Right ventricle myocardium superior (tissue), 1 donor: ENCODE results near the gene ZNF177. TPM values are rescaled to one million over a fixed set of nuclear protein-coding genes. Genes with fewer than 3 reads are reported as not detected.
A peak's percentile ranks its signal among the peaks of the same experiment; 100 is the strongest.
"Not testable (repeated sequence)": the region's sequence is repeated elsewhere in the genome, so short reads cannot be mapped to it uniquely, and the experiment has no call there.

ENCODE experiments used
- ATAC-seq: fragments of 200-7000 bp; cut with Tn5 transposase; one replicate; pipeline ENCODE4 v1.9.1; 2020; ENCODE audit warnings: mild to moderate bottlenecking; ENCODE audit not compliant: poor library complexity
- DNase-seq: peaks from one replicate; pipeline ENCODE4 v3.0.0-alpha.2; 2020
- intact Hi-C: fragments of 100-400 bp; cut with DNase I; formaldehyde crosslinking; loops from one replicate; pipeline ENCODE4 v1.11.2; 2022
- long read RNA-seq: library from polyadenylated mRNA; unstranded; transcript quantifications from one replicate; pipeline ENCODE4 v2.0.0, GENCODE V29; 2021
- total RNA-seq: library from RNA; stranded (reverse); fragmentation: NEBNext Ultra II Directional; extraction: Animal tissue kit (Norgen Biotek cat#: 25700); gene quantifications from one replicate; pipeline ENCODE4 v1.2.1, GENCODE V29; 2021
- donor health status: DM: no; HTN: yes; CAD: no; lungs with severe emphysema.

The ZNF177 gene
- total RNA-seq = 2.4 TPM
- long read RNA-seq = 0 reads

GRCh38 chr19:9362905-9363304, at the start of gene ZNF177:
Gene ZNF177 (plus strand): TSS chr19:9363013. CDS start chr19:9378312, 15,299 bp downstream.
- peak; percentile 20 for ATAC-seq
- no peak for DNase-seq
- intact Hi-C loops = no loop called here

GRCh38 chr19:9313756-9314155, 49.1 kb upstream of the ZNF177 start:
- intact Hi-C loops = loop anchor here (10.0 kb wide), 1 partner anchor 481 kb away; no protein-coding TSS in a partner anchor
- ATAC-seq (no peak), DNase-seq (no peak)

GRCh38 chr19:9321338-9321737, 41.5 kb upstream of the ZNF177 start:
- no peak for DNase-seq
- ATAC-seq = no peak
- intact Hi-C loops = no loop called here

DNA sequence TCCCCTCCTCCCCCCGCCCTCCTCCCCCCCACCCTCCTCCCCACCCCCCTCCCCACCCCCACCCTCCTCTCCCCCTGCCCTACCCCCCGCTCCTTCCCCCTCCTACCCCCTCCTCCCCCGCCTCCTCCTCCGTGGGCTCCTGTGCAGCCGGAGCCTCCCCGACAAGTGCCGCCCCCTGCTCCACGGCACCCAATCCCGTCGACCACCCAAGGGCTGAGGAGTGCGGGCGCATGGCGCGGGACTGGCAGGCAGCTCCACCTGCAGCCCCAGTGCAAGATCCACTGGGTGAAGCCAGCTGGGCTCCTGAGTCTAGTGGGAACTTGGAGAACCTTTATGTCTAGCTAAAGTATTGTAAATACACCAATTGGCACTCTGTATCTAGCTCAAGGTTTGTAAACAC, 41.1 kb upstream of the ZNF177 start:
- DNase-seq, intact Hi-C loops: not testable (repeated sequence)

DNA sequence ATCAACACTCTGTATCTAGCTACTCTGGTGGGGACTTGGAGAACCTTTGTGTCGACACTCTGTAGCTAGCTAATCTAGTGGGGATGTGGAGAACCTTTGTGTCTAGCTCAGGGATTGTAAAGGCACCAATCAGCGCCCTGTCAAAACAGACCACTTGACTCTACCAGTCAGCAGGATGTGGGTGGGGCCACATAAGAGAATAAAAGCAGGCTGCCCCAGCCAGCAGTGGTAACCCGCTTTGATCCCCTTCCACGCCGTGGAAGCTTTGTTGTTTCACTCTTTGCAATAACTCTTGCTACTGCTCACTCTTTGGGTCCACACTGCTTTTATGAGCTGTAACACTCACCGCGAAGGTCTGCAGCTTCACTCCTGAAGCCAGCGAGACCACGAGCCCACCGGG, 40.6 kb upstream of the ZNF177 start:
- intact Hi-C loops, ATAC-seq: not testable (repeated sequence)

More for the DNA sequence above, 41.1 kb upstream of the ZNF177 start:
- ATAC-seq = not testable (repeated sequence)

GRCh38 chr19:9323557-9323918, 39.3 kb upstream of the ZNF177 start:
- intact Hi-C loops = no loop called here
- ATAC-seq (peak; percentile 88), DNase-seq (peak; percentile 76)

More for the DNA sequence above, 40.6 kb upstream of the ZNF177 start:
- not testable (repeated sequence) for DNase-seq

- ATAC-seq (peak; percentile 99), DNase-seq (peak; percentile 96)
- intact Hi-C loops = no loop called here
Observed at GRCh38 chr19:9323919-9324583, 38.8 kb upstream of the ZNF177 start, which contains the start of gene ZNF559. Gene ZNF559 (plus strand): TSS chr19:9324179. CDS start chr19:9338550, 14,371 bp downstream.

DNA sequence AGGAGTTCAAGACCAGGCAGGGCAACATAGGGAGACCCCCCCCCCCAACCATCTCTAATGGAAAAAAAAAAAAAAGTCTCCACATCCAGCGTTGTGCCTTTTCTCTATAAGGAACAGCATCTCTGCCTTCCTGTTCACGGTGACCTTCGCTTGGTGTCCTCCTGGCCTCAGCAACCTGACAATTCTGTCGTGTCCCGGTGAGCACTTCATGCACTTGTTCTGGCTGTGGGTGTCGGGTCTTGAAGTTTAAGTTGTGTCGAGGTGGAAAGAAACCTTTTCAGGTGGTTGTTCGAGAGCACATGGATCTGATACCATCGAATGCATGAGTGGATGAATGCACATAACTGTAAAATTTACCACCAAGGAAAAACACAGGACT, 38.2 kb upstream of the ZNF177 start:
- DNase-seq (no peak), ATAC-seq (no peak)
- intact Hi-C loops = no loop called here

GRCh38 chr19:9329999-9330398, 32.8 kb upstream of the ZNF177 start:
- intact Hi-C loops = no loop called here
- DNase-seq (no peak), ATAC-seq (no peak)

DNA sequence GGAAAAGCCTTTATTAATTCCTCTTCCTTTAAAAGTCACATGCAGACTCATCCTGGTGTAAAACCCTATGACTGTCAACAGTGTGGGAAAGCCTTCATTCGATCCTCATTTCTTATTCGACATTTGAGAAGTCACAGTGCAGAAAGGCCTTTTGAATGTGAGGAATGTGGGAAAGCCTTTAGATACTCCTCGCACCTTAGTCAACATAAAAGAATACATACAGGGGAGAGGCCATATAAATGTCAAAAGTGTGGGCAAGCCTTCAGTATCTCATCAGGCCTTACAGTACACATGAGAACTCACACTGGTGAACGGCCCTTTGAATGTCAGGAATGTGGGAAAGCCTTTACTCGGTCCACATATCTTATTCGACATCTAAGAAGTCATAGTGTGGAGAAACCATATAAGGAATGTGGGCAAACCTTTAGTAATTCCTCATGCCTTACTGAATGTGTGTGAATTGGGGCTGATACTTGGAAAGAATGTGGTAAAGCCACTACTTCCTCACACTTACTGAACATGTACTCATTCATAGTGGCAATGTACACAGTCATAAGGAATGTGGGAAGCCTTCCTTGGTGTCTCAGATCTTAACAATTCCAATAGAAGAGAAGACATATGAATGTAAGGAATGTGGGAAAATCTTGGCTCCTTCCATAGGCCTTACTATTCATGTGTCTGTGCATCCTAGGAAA, 20.1 kb upstream of the ZNF177 start:
- ATAC-seq = no peak
- no peak for DNase-seq
- intact Hi-C loops = no loop called here

DNA sequence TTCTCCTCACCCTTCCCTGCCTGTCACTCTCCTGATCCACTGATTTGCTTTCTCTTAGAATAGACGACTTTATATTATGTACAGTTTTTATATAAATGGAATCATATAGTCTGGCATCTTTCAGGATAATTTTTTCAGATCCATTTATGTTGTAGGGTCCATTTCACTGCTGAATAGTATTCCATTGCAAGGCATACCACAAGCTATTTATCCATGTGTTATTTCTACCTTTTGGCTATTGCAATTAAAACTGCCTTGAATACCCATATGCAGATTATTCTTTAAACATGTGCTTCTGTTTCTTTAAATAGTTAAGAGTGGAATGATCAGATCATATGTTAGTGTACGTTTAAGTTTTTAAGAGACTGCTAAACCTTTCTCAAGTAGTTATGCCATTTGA, 17.8 kb upstream of the ZNF177 start:
- no peak for ATAC-seq
- no peak for DNase-seq
- intact Hi-C loops = no loop called here

DNA sequence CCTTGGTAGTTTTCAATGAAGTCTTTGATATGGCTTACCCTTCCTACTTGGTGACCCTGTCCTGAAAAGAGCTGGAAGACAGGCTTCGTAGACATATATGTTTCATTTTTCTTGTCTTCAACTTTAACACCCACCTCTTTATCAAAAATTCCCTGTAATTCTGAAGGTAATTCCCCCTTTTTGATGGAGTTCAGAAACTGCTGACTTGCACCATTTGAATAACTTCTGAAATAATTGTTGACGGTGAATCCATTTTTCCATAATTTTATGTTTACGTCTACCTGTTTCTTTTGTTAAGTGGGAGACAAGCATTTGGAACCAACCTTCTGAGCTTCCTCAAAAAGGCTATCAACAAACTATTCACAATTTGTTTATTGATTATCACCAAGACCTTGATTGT, 14.6 kb upstream of the ZNF177 start:
- no peak for DNase-seq
- ATAC-seq = no peak
- intact Hi-C loops = no loop called here

GRCh38 chr19:9348671-9349070, 14.1 kb upstream of the ZNF177 start:
- intact Hi-C loops = no loop called here
- DNase-seq (no peak), ATAC-seq (no peak)

- intact Hi-C loops = no loop called here
- no peak for DNase-seq
- ATAC-seq = no peak
Observed at GRCh38 chr19:9352505-9352904, 10.3 kb upstream of the ZNF177 start.

GRCh38 chr19:9353011-9353410, 9.8 kb upstream of the ZNF177 start:
- intact Hi-C loops = no loop called here
- DNase-seq (no peak), ATAC-seq (no peak)

GRCh38 chr19:9354651-9355050, 8.2 kb upstream of the ZNF177 start:
- intact Hi-C loops = no loop called here
- DNase-seq (no peak), ATAC-seq (no peak)

DNA sequence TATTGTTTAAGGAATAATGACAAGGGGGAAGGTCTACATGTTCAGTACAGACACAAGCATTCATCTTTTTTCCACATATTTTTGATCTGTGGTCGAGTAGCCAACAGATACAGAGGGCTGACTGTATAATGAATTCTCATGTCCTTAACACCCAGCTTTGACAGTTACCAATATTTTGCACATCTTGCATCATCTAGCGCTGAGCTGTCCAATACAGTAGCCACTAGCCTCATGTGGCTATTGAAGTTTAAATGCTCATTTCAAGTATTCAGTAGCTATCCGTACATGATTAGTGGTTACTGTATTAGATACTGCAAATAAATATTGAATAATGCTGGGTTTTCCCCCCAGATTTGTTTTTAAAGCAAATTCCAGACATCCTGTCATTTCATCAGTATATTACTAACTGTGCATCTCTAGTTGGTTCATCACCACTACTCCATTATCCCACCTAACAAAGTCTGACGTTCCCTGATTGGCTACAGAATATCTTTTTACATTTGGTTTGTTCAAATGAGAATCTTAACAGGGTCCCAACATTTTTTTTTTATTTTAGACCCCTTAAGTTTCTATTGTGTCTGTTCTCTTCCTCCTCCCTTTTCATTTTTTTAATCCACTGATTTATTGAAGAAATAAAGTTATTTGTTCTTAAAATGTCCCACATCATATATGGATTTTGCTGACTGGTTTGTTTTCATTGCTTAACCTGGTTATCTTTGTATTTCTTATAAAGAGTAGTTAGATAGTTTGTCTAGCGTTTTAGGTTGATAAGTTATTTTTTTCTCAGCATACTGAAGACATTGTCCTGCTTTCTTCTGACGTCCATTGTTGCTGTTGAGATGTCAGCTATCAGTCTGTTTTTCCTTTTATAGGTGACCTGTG, 8.2 kb downstream of the ZNF177 start:
- ATAC-seq = no peak
- DNase-seq = no peak
- intact Hi-C loops = no loop called here

DNA sequence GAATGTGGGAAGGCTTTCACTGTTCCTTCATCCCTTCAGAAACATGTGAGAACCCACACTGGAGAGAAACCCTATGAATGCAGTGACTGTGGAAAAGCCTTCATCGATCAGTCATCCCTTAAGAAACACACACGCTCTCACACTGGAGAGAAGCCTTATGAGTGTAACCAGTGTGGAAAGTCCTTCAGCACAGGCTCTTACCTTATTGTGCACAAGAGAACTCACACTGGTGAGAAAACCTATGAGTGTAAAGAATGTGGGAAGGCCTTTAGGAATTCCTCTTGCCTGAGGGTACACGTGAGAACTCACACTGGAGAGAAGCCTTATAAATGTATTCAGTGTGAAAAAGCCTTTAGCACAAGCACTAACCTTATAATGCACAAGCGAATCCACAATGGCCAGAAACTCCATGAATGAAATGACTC, 18.6 kb downstream of the ZNF177 start:
- intact Hi-C loops = no loop called here
- DNase-seq = no peak
- ATAC-seq = no peak

DNA sequence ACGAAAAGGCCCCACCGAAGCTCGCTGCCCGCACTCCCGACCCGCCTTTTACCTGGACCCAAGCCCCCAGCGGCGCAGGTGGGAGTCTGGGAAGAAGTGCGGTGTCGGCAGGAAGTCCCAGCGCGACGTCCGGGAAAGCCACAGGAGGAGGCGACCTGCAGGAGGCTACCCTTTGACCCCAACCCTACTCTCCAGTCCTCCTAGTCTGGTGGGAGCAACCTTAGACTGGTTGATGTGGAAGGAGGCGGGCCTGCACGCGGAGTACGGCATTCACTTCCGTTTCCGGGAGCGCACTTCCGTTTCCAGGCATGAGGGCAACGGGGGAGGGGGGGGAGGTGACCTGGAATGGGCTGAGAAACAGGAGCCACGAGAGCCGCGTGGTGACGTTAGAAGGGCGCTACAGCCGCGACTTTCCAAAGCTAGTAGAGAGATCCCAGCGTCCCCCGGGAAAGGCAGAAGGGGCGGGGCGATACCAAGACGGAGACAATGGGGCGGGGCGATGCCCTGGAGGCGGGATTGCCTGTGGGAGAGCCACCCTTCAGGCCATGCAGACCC, 44.1 kb downstream of the ZNF177 start:
- intact Hi-C loops = no loop called here
- peak; percentile 87 for DNase-seq
- ATAC-seq = peak; percentile 98
